SIG-M5 treated with dmso at 0.1 percent for 504 hours (cell line): Measurements from ENCODE around the gene SH2B2.
"Not testable (repeated sequence)": the region's sequence is repeated elsewhere in the genome, so short reads cannot be mapped to it uniquely, and the experiment has no call there.

Experiments used
- DNase-seq: peaks from one replicate; lab custom pipeline; 2025; ENCODE audit not compliant: unreplicated experiment; lab: John Stamatoyannopoulos, UW

The SH2B2 gene

DNA sequence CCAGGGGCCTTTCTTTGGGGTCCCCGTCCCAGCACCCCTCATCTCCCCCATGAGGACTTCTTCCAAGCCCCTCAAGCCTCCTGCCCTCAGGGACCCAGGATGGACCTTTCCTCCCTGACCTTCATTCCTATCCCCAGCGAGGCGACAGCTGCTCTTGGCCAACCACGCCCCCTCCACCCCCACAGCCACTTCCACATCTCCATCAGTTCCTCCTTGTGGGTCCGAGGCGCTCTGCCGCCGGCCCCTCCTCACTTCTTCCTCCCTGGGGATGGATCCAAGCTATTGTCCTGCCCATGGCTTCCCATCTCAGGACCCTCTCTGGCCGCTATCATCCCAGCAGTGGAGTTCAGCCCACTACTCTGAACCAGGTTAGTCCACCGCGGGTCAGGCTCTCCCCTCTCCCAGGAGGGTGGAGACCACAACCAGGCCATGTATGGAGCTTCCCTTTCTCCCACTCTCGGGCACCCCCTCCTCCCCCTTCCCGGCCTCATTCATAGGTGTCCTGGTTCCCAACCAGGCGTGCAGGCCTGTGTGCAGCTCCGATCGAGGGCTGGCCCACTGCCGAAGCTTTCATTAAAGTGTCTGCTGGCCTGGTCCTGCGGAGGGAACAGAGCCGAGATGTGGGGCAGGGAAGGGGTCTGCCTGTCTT lies 1.7 kb upstream of the SH2B2 start:
- peak; percentile 49 for DNase-seq

GRCh38 chr7:102285540-102286236 lies 980 bp upstream of the SH2B2 start:
- DNase-seq = peak; percentile 55

GRCh38 chr7:102287111-102287980 lies 678 bp downstream of the SH2B2 start:
- DNase-seq = no peak

- DNase-seq = no peak
Measured at GRCh38 chr7:102287981-102288278, 1.3 kb downstream of the SH2B2 start.

- peak; percentile 62 for DNase-seq
Measured at GRCh38 chr7:102288285-102288930, 1.7 kb downstream of the SH2B2 start.

DNA sequence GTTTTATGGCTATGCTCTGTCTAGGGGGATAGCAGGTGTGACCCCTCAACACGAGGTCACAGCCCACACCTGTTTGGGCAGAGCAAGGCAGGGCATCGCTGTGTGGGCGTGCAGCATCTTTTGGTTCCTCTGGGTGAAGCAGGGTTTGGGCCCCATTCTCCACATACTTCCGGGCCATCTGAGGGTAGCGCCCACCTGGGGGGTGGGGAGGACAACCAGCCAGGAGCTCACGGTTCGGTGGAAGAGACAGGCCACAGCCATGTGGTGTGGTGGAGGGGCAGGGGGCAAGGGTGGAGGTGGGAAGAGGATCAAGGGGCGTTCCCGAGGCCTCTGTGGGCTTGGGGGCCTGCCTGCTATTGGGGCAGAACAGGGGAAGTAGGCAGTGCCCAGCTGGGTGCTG lies 2.4 kb downstream of the SH2B2 start:
- DNase-seq = no peak

DNA sequence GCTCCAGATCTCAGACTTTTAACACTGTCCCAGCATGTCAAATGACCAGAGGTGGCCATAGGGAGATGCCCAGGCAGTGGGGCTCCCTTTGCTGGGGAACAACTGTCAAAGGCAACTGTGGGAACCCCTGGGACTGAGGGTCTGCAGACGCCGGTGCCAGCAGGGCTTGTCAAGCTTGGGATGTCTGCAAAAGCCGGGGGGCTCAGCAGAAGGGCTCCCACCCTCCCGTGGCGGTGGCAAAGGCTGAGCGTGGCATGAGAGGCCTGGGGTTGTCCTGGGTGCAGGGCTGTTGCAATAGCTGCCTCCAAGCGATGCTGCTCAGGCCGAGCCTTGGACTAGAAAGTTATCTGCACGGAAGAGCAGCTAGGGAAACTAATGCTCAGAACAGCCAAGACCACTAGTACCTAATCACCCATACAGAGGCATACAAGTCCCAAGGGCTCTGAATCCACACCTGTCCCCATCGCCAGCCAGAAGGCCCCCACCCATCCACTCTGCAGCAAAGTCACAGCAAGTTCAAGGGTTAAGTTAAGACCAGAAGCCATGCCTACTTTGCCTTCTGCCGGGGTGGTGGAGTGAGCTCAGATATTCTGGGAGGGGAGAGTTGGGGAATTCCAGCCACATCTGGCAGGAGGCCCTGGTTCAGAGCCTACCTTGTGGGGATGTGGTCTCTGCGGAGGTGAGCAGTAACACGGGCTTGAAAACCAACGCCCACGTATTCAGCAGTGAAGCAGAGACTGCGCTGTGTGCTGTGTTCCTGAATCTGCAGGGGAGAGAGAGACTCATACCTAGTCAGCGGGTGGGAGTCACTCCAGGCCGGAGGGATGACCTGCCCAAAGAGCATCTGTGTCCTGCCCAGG lies 4.6 kb downstream of the SH2B2 start:
- no peak for DNase-seq

DNA sequence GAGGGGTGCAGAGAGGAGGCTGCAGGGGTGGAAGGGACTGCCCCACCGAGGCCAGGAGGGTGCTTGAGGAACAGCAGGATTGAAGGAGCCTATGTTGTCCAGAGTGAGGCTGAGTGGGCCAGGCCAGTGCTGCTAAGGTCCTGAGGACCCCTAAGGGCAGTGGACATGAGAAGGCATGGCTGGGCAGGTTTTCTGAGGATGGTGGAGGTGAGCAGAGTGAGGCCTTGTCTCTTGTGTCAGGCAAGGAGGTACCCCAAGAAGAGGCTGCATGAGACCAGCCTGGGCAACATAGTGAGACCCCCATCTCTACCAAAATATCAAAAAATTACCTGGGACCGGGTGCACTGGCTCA lies 5.2 kb downstream of the SH2B2 start:
- DNase-seq = no peak

- DNase-seq = no peak
Measured at GRCh38 chr7:102292813-102293798, 6.4 kb downstream of the SH2B2 start.

- DNase-seq = no peak
Measured at GRCh38 chr7:102294589-102294988, 7.9 kb downstream of the SH2B2 start.

GRCh38 chr7:102295346-102296178 lies 8.9 kb downstream of the SH2B2 start:
- no peak for DNase-seq

DNA sequence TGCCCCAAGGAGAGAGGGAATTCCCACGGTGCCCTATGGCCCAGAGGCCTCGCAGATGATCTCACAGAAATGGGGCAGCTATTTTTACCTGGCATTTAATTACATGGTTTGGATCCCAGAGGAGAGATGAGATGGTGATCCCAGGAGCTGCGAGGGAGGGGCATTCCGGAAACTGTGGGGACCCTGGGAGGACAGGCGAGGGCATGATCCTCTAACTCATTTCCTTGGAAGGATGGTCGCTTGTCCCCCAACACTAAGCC lies 9.4 kb downstream of the SH2B2 start:
- DNase-seq = no peak

DNA sequence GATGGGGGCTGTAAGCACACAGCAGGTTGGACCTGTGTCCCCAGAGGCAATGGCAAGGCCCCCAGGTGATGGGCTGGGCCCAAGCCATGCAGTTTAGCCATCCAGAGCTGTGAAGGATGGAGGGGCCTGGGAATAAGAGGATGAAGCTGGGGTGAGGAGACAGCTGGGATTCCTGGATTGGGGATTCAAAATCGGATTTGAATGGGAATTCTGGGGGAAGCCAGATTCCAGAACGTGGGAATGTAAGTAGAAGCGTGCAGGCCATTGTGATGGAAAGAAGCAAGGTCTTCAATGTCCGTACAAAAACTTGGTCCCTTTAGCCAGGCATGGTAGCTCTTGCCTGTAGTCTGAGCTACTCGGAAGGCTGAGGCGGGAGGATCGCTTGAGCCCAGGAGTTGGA lies 9.8 kb downstream of the SH2B2 start:
- no peak for DNase-seq

DNA sequence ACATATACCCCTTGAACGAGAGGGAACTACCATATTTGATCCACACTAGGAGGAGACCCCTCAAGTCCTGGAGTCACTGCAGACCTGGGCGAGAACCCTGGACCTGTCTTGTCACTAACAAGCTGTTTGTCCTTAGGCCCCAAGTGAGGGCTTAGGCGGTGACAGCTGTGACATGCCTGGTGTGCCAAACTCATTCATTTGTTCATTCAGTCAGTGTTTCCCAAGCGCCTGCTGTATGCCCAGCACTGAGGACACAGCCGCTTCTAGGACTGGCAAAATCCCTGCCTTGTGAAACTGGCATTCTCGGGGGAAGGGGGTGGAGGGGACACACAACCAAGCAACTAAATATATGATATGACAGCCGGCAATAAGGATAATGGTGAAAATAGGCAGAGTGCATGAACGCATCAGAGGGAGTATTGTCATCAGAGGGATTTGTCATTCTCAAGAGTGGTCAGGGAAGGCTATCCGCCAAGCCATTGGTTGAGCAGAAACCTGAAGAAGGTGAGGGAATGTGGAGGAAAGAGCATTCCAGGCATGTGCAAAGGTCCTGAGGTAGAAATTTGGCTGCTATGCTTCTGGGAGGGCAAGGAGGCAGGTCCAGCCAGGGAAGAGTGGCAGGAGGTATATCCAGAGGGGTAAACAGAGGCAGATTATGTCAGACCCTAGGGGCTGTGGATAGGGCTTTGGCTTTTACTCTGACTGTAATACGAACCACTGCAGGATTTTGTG lies 11.0 kb downstream of the SH2B2 start:
- DNase-seq = no peak

DNA sequence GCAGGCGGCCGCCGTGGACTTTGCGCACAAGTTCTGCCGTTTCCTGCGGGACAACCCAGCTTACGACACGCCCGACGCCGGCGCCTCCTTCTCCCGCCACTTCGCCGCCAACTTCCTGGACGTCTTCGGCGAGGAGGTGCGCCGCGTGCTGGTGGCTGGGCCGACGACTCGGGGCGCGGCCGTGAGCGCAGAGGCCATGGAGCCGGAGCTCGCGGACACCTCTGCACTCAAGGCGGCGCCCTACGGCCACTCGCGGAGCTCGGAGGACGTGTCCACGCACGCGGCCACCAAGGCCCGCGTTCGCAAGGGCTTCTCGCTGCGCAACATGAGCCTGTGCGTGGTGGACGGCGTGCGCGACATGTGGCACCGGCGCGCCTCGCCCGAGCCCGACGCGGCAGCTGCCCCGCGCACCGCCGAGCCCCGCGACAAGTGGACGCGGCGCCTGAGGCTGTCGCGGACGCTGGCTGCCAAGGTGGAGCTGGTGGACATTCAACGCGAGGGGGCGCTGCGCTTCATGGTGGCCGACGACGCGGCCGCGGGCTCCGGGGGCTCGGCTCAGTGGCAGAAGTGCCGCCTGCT lies 14.1 kb downstream of the SH2B2 start:
- no peak for DNase-seq

DNA sequence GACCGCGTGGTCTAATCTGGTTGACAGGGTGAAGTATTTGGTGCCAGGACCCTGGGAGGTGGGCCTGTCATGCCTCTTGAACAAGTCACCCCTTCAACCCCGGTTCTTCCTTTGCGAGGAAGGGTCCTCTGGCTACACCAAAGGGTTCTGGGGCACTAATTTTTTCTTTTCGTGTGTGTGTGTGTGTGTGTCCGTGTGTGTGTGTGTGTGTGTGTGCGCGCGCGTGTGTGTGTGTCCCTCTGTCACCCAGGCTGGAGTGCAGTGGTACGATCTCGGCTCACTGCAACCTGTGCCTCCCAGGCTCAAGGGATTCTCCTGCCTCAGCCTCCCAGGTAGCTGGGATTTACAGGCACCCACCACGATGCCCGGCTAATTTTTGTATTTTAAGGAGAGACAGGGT lies 14.7 kb downstream of the SH2B2 start:
- DNase-seq = not testable (repeated sequence)

- DNase-seq = no peak
Measured at GRCh38 chr7:102302025-102302424, 15.4 kb downstream of the SH2B2 start.
